ENCODE measurements around the gene TBC1D3B. TPM values are rescaled to one million over a fixed set of nuclear protein-coding genes. Genes with fewer than 3 reads are reported as not detected.

The TBC1D3B gene
- total and polyA plus RNA-seq, 2 of the 13 experiments (the other 11 are each of a cell fraction or from before 2014, with no cell fraction given): 1.1 to 1.8 TPM

DNA sequence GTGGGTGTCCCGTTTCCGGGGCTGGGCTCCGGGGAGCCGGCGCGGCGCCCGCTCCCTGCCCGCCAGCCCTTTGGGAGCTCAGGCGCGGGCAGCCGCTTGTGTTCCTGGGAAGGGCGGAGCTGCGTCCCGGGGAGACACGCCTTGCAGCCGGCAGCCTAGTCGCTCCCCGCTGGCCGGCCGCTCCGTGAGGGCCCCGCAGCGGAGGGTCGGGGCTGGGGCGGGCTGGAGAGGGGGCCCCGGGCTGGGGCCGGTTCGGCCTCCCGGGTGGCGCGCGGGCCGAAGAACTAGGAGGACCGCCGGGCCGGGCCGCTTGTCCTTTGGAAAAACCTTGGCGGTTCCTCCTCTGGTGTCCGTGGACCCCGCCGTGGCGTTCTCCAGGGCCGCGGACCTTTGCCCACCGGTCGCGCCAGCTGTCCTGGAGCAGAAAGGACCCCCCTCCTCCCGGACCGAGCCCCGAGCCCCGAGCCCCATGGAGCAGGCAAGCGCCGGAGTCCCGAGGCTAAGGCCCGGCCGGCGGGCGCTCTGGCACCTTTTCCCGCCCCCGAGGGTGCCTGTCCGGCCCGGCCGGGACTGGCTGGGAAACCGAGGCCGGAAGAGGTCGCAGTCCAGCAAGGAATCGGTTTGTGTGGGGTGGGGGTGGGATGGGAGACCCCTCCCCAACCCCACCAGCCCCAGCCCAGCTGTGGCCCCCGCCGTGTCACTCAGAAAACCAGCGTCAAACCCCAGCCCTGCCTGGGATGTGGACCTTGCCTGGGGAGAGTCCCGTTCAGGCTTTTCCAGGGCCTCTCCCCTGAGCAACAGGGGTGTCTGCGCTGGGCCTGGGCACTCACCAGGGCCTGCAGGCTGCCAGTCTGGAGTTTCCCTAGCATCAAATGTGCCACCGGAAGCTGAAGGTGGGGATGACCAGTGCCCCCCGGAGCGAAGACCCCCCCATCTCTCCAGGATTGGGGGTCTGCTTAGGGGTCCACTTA lies 6.8 kb upstream of the TBC1D3B start (continued):
- TF ChIP-seq ZNF232 (CRISPR knock-in tag; IDR thresholded peaks at IDR 0.05; ENCODE audit: borderline replicate concordance): no peak
- 0 out of 2 replicates have a peak, but pooled peaks have one; percentile 24 for TF ChIP-seq TBX2 (CRISPR knock-in tag; IDR thresholded peaks at IDR 0.05; ENCODE audit: borderline replicate concordance)
- TF ChIP-seq MATR3 (CRISPR knock-in tag; IDR thresholded peaks at IDR 0.05): no peak
- no peak for TF ChIP-seq KAT8 (CRISPR knock-in tag; IDR thresholded peaks at IDR 0.05)
- TF ChIP-seq ZNF784 (CRISPR knock-in tag; IDR thresholded peaks at IDR 0.05; ENCODE audit: borderline replicate concordance): no peak
- TF ChIP-seq, protein P1, sequence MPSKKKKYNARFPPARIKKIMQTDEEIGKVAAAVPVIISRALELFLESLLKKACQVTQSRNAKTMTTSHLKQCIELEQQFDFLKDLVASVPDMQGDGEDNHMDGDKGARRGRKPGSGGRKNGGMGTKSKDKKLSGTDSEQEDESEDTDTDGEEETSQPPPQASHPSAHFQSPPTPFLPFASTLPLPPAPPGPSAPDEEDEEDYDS (CRISPR knock-in tag; IDR thresholded peaks at IDR 0.05): no peak
- no peak for TF ChIP-seq ZNF556 (CRISPR knock-in tag; IDR thresholded peaks at IDR 0.05; ENCODE audit: borderline replicate concordance)
- TF ChIP-seq PHF21A (CRISPR knock-in tag; IDR thresholded peaks at IDR 0.05): no peak
- TF ChIP-seq NRL (CRISPR knock-in tag; IDR thresholded peaks at IDR 0.05; ENCODE audit: borderline replicate concordance): 0 out of 2 replicates have a peak, but pooled peaks have one; percentile 59
- no peak for TF ChIP-seq PHF20 (CRISPR knock-in tag; IDR thresholded peaks at IDR 0.05)
- no peak for TF ChIP-seq TCF12 (IDR thresholded peaks at IDR 0.05)
- peak; percentile 64; the same call in 1 of the 2 replicates for TF ChIP-seq TCF12 (CRISPR knock-in tag; IDR thresholded peaks at IDR 0.05)
- TF ChIP-seq BATF2 (CRISPR knock-in tag; IDR thresholded peaks at IDR 0.05): no peak
- no peak for TF ChIP-seq POLR2A (IDR thresholded peaks at IDR 0.05; ENCODE audit: insufficient read depth in 1 of 2, low read depth in 2 of 2, low read length in 2 of 2)
- TF ChIP-seq KLF13 (CRISPR knock-in tag; IDR thresholded peaks at IDR 0.05): no peak
- no peak for TF ChIP-seq ZMAT3 (CRISPR knock-in tag; conservative IDR thresholded peaks at IDR 0.05)
- no peak for TF ChIP-seq ZNF513 (CRISPR knock-in tag; conservative IDR thresholded peaks at IDR 0.05)
- TF ChIP-seq CEBPG (CRISPR knock-in tag; IDR thresholded peaks at IDR 0.05): no peak
- no peak for TF ChIP-seq ZNF678 (CRISPR knock-in tag; IDR thresholded peaks at IDR 0.05)
- TF ChIP-seq KDM5B (CRISPR knock-in tag; IDR thresholded peaks at IDR 0.05; ENCODE audit: borderline replicate concordance): 0 out of 2 replicates have a peak, but pooled peaks have one; percentile 56
- TF ChIP-seq RXRA (CRISPR knock-in tag; IDR thresholded peaks at IDR 0.05): no peak
- TF ChIP-seq ZNF607 (CRISPR knock-in tag; IDR thresholded peaks at IDR 0.05; ENCODE audit: borderline replicate concordance): no peak
- TF ChIP-seq CENPT (CRISPR knock-in tag; IDR thresholded peaks at IDR 0.05; ENCODE audit: low read depth): no peak
- TF ChIP-seq, protein P2, sequence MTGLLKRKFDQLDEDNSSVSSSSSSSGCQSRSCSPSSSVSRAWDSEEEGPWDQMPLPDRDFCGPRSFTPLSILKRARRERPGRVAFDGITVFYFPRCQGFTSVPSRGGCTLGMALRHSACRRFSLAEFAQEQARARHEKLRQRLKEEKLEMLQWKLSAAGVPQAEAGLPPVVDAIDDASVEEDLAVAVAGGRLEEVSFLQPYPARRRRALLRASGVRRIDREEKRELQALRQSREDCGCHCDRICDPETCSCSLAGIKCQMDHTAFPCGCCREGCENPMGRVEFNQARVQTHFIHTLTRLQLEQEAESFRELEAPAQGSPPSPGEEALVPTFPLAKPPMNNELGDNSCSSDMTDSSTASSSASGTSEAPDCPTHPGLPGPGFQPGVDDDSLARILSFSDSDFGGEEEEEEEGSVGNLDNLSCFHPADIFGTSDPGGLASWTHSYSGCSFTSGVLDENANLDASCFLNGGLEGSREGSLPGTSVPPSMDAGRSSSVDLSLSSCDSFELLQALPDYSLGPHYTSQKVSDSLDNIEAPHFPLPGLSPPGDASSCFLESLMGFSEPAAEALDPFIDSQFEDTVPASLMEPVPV (CRISPR knock-in tag; IDR thresholded peaks at IDR 0.05): 0 out of 2 replicates have a peak, but pooled peaks have one; percentile 8
- TF ChIP-seq SMYD3 (CRISPR knock-in tag; IDR thresholded peaks at IDR 0.05): no peak
